CD14-positive monocyte (primary cell): Measurements from ENCODE around the gene THSD7A. TPM values are rescaled to one million over a fixed set of nuclear protein-coding genes. Genes with fewer than 3 reads are reported as not detected.

Source experiments
- DNase-seq, 3 donors: peaks; one replicate each; pipeline ENCODE4 v3.0.0-alpha.2; 2011 to 2022
- H2AFZ ChIP-seq: 2 replicates; pipeline ENCODE4 v1.6.0; 2012; ENCODE audit warnings: mild to moderate bottlenecking, low read depth, low read length, inconsistent platforms; ENCODE audit not compliant: insufficient read depth, poor library complexity, severe bottlenecking
- H3K27ac ChIP-seq, 2 donors: 1 replicate in 1 of 2; 2 replicates in 1 of 2; pipeline ENCODE4 v1.5.1; 2012 to 2013; ENCODE audit warnings: low read length in 2 of 2, control low read depth in 1 of 2, inconsistent platforms in 1 of 2, low read depth in 1 of 2, mild to moderate bottlenecking in 1 of 2
- H3K27me3 ChIP-seq, 2 donors: one replicate each; pipeline versions ENCODE4 v1.6.0 to v1.6.1; 2011 to 2013; ENCODE audit warnings: low read length in 2 of 2; ENCODE audit not compliant: control insufficient read depth in 2 of 2, insufficient read depth in 2 of 2
- H3K36me3 ChIP-seq, 2 donors: replicated peaks in 1 of 2; 1 replicate in 1 of 2; 2 replicates in 1 of 2; pipeline versions ENCODE4 v1.5.1 to v1.6.1; 2012 to 2013; ENCODE audit warnings: low read length in 2 of 2, control low read depth in 1 of 2, inconsistent platforms in 1 of 2, mild to moderate bottlenecking in 1 of 2; ENCODE audit not compliant: insufficient read depth in 2 of 2, control insufficient read depth in 1 of 2
- H3K4me1 ChIP-seq, 2 donors: 1 replicate in 1 of 2; 2 replicates in 1 of 2; pipeline versions ENCODE4 v1.5.1 to v1.6.1; 2012 to 2013; ENCODE audit warnings: low read length in 2 of 2, control low read depth in 1 of 2, inconsistent platforms in 1 of 2, mild to moderate bottlenecking in 1 of 2, moderate library complexity in 1 of 2; ENCODE audit not compliant: insufficient read depth in 2 of 2, control insufficient read depth in 1 of 2
- H3K4me2 ChIP-seq: replicated peaks from 2 replicates; pipeline ENCODE3; 2012; ENCODE audit warnings: low read length, moderate library complexity, mild to moderate bottlenecking; ENCODE audit not compliant: poor library complexity, severe bottlenecking; ENCODE audit errors: extremely low read depth
- H3K4me3 ChIP-seq, 3 experiments: fragments of 200-600 bp in 1 of 3; sonication (generic) in 1 of 3; replicated peaks in 1 of 3; 1 replicate in 2 of 3; 2 replicates in 1 of 3; pipeline ENCODE4 v1.5.1; 2011 to 2013; ENCODE audit warnings: low read length in 3 of 3, mild to moderate bottlenecking in 3 of 3, control low read depth in 2 of 3, low read depth in 2 of 3, inconsistent platforms in 1 of 3, moderate library complexity in 1 of 3
- H3K79me2 ChIP-seq: 2 replicates; pipeline ENCODE4 v1.6.0; 2012; ENCODE audit warnings: mild to moderate bottlenecking, control low read depth, inconsistent platforms, low read length, moderate library complexity; ENCODE audit not compliant: insufficient read depth
- H3K9ac ChIP-seq: 2 replicates; pipeline ENCODE4 v1.6.0; 2017; ENCODE audit warnings: low read length, mild to moderate bottlenecking; ENCODE audit not compliant: insufficient read depth, poor library complexity, severe bottlenecking
- H3K9me3 ChIP-seq, 2 donors: replicated peaks in 1 of 2; 1 replicate in 1 of 2; 2 replicates in 1 of 2; pipeline versions ENCODE4 v1.5.1 to v1.6.1; 2012 to 2013; ENCODE audit warnings: low read length in 2 of 2, control low read depth in 1 of 2; ENCODE audit not compliant: control insufficient read depth in 1 of 2, insufficient read depth in 1 of 2
- H4K20me1 ChIP-seq: 2 replicates; pipeline ENCODE4 v1.6.0; 2012; ENCODE audit warnings: mild to moderate bottlenecking, low read length, control low read depth, moderate library complexity; ENCODE audit not compliant: insufficient read depth
- H3K27ac Mint-ChIP-seq, 7 donors: one replicate each; pipeline ENCODE4 v1.8.0; 2020; ENCODE audit warnings: mild to moderate bottlenecking in 7 of 7, mixed read lengths in 7 of 7, moderate library complexity in 6 of 7, inconsistent platforms in 2 of 7
- H3K27me3 Mint-ChIP-seq, 3 donors: one replicate each; pipeline ENCODE4 v1.8.0; 2021 to 2022; ENCODE audit warnings: low read depth in 3 of 3, mild to moderate bottlenecking in 3 of 3, mixed read lengths in 3 of 3, moderate library complexity in 3 of 3, inconsistent platforms in 1 of 3
- H3K36me3 Mint-ChIP-seq, 2 donors: one replicate each; pipeline ENCODE4 v1.8.0; 2020; ENCODE audit warnings: mixed read lengths in 2 of 2, inconsistent platforms in 1 of 2, mild to moderate bottlenecking in 1 of 2
- H3K4me1 Mint-ChIP-seq: one replicate; pipeline ENCODE4 v1.8.0; 2020; ENCODE audit warnings: mild to moderate bottlenecking, mixed read lengths
- H3K4me3 Mint-ChIP-seq, 2 donors: one replicate each; pipeline ENCODE4 v1.8.0; 2020; ENCODE audit warnings: mild to moderate bottlenecking in 2 of 2, mixed read lengths in 2 of 2, moderate library complexity in 1 of 2
- H3K9me3 Mint-ChIP-seq, 7 donors: one replicate each; pipeline ENCODE4 v1.8.0; 2020 to 2022; ENCODE audit warnings: mixed read lengths in 7 of 7, mild to moderate bottlenecking in 6 of 7, moderate library complexity in 6 of 7, inconsistent platforms in 2 of 7
- CTCF ChIP-seq: fragments of 200-600 bp; IDR thresholded peaks from one replicate; pipeline ENCODE4 v1.8.0; 2022; ENCODE audit warnings: antibody characterized with exemption, mild to moderate bottlenecking
- WGBS: methylation state at CpG from one replicate; pipeline ENCODE4 v1.1.5; 2013; ENCODE audit warnings: missing lambda C conversion rate; ENCODE audit not compliant: insufficient coverage; 5-methylcytosine and 5-hydroxymethylcytosine counted together
- intact Hi-C, 2 donors: fragments of 100-400 bp; cut with micrococcal nuclease; formaldehyde crosslinking; loops; one replicate each; pipeline versions ENCODE4 v1.15.0 to v1.15.1; 2023
- polyA plus RNA-seq, 3 donors: library from polyadenylated mRNA; depleted of rRNA in 1 of 3; unstranded in 2 of 3; stranded (reverse) in 1 of 3; fragments of 300-500 nt in 2 of 3; fragments of >200 nt in 1 of 3; fragmentation: Illumina TruSeq in 2 of 3; gene quantifications; 1 replicate in 2 of 3; 2 replicates in 1 of 3; pipeline ENCODE4 v1.2.3, GENCODE V29; 2012 to 2021

Gene THSD7A
- polyA plus RNA-seq, 3 donors = under 0.01 TPM; not detected in 2

- no peak overlapping the region for H3K4me2 ChIP-seq
- H3K9me3 Mint-ChIP-seq = peaks cover 0 to 3% (median 0%) of the 10 kb centered on the region in 7 donors
- H3K36me3 ChIP-seq = no peaks in the 10 kb centered on the region
- no peak overlapping the region for H3K4me3 Mint-ChIP-seq
- no peaks in the 10 kb centered on the region for H3K4me1 Mint-ChIP-seq
- no peak overlapping the region for H3K4me3 ChIP-seq
- no peaks in the 10 kb centered on the region for H3K4me1 ChIP-seq
- H3K9me3 ChIP-seq = no peaks in the 10 kb centered on the region
- no peaks in the 10 kb centered on the region for H3K27me3 ChIP-seq
- no peaks in the 10 kb centered on the region for H3K27me3 Mint-ChIP-seq
- H3K36me3 Mint-ChIP-seq = no peaks in the 10 kb centered on the region
- no peaks in the 10 kb centered on the region for H3K79me2 ChIP-seq
- no peak overlapping the region for H3K27ac ChIP-seq
- intact Hi-C loops = no loop called here
- H3K27ac Mint-ChIP-seq = no peak overlapping the region
- no peak overlapping the region for H3K9ac ChIP-seq
- H2AFZ ChIP-seq = no peak overlapping the region
- no peak for TF ChIP-seq CTCF
- no peak for DNase-seq
- WGBS = no CpG with 5 or more reads among the region's 3 CpGs
- no peaks in the 10 kb centered on the region for H4K20me1 ChIP-seq
Measured at GRCh38 chr7:11330717-11331116, 501.3 kb downstream of the THSD7A start.

GRCh38 chr7:11330208-11330607 is 501.8 kb downstream of the THSD7A start:
- DNase-seq = no peak
- H3K9me3 ChIP-seq = no peaks in the 10 kb centered on the region
- no peaks in the 10 kb centered on the region for H3K36me3 ChIP-seq
- no peak overlapping the region for H3K4me2 ChIP-seq
- intact Hi-C loops = no loop called here
- no peak overlapping the region for H3K9ac ChIP-seq
- H3K4me1 ChIP-seq = no peaks in the 10 kb centered on the region
- no peaks in the 10 kb centered on the region for H3K27me3 Mint-ChIP-seq
- TF ChIP-seq CTCF = no peak
- no peak overlapping the region for H3K4me3 ChIP-seq
- H3K4me3 Mint-ChIP-seq = no peak overlapping the region
- WGBS = 100% methylated on average over 1 of the region's 3 CpGs
- H3K27me3 ChIP-seq = no peaks in the 10 kb centered on the region
- H3K4me1 Mint-ChIP-seq = no peaks in the 10 kb centered on the region
- H4K20me1 ChIP-seq = no peaks in the 10 kb centered on the region
- no peak overlapping the region for H3K27ac Mint-ChIP-seq
- H3K79me2 ChIP-seq = no peaks in the 10 kb centered on the region
- H3K27ac ChIP-seq = no peak overlapping the region
- no peak overlapping the region for H2AFZ ChIP-seq
- peaks cover 0 to 3% (median 0%) of the 10 kb centered on the region in 7 donors for H3K9me3 Mint-ChIP-seq
- H3K36me3 Mint-ChIP-seq = no peaks in the 10 kb centered on the region
